Activated T-cell treated with anti-CD3 and anti-CD28 coated beads, Interleukin-2, amount 50 U/mL, for 4 hours (primary cell): Measurements from ENCODE around the gene OXT. TPM values are rescaled to one million over a fixed set of nuclear protein-coding genes. Genes with fewer than 3 reads are reported as not detected.

Source experiments
- total RNA-seq, 3 donors: library from RNA; stranded (reverse); gene quantifications; one replicate each; pipeline ENCODE4 v1.2.1, GENCODE V29; 2021

OXT gene
- total RNA-seq, 3 donors from 2014 or later, result 0.60 TPM; not detected in 2

Other genes starting within 250 kb of the OXT start
- 10 to 100 TPM; 12.1 to 16.8 (median 12.9) TPM for gene PCED1A, start 231.0 kb upstream of the OXT start, total RNA-seq
- 10 to 100 TPM; 39.9 to 42.4 (median 41.6) TPM for gene VPS16, start 230.9 kb upstream of the OXT start, total RNA-seq
- 10 to 100 TPM; 28.2 to 34.5 (median 32.3) TPM for gene PTPRA, start 198.1 kb upstream of the OXT start, total RNA-seq
- 1 to 10 TPM in 1 of 3 donors, under 1 TPM in 2; 0.46 to 3.0 (median 0.90) TPM for gene GNRH2, start 28.0 kb upstream of the OXT start, total RNA-seq
- gene MRPS26, start 25.6 kb upstream of the OXT start, total RNA-seq, result 100 to 1,000 TPM; 117 to 148 (median 124) TPM
- gene AVP, start 13.1 kb downstream of the OXT start, total RNA-seq, result not detected
- gene FASTKD5, start 88.2 kb downstream of the OXT start, total RNA-seq, result 10 to 100 TPM; 27.7 to 29.9 (median 28.0) TPM
- 1 to 10 TPM; 4.1 to 5.7 (median 5.2) TPM for gene UBOX5, start 88.2 kb downstream of the OXT start, total RNA-seq
- gene LZTS3, start 101.9 kb downstream of the OXT start, total RNA-seq, result 1 to 10 TPM in 1 of 3 donors, under 1 TPM in 2; 0.46 to 1.1 (median 0.61) TPM
- gene DDRGK1, start 133.1 kb downstream of the OXT start, total RNA-seq, result 10 to 100 TPM; 65.4 to 75.8 (median 68.9) TPM
- gene ITPA, start 137.9 kb downstream of the OXT start, total RNA-seq, result 100 to 1,000 TPM; 106 to 138 (median 130) TPM
- gene SLC4A11, start 167.6 kb downstream of the OXT start, total RNA-seq, result 1 to 10 TPM; 1.3 to 3.1 (median 1.4) TPM